HepG2 (cell line): ENCODE data around the gene MARS1. TPM values are rescaled to one million over a fixed set of nuclear protein-coding genes. Genes with fewer than 3 reads are reported as not detected.

Experiments used
- AGO2 ChIP-seq: fragments of 200-400 bp; formaldehyde crosslinking; optimal IDR thresholded peaks from 2 replicates; pipeline ENCODE3; 2017; ENCODE audit warnings: mild to moderate bottlenecking, low read depth, low read length, moderate library complexity
- FOXA3 ChIP-seq: IDR thresholded peaks from 2 replicates; pipeline ENCODE4 v1.6.1; 2016; ENCODE audit warnings: missing genetic modification reagents, missing compliant biosample characterization
- FUBP1 ChIP-seq: sonication (generic); formaldehyde crosslinking; IDR thresholded peaks from 2 replicates; pipeline ENCODE4 v1.5.1; 2020; ENCODE audit warnings: missing genetic modification reagents, mild to moderate bottlenecking, borderline replicate concordance
- KMT2B ChIP-seq: IDR thresholded peaks from 2 replicates; pipeline ENCODE4 v1.6.1; 2016; ENCODE audit warnings: missing genetic modification reagents, missing compliant biosample characterization
- MTA1 ChIP-seq: sonication (generic); formaldehyde crosslinking; IDR thresholded peaks from 2 replicates; pipeline ENCODE4 v1.4.0; 2020; ENCODE audit warnings: missing genetic modification reagents, mild to moderate bottlenecking, borderline replicate concordance
- NR3C1 ChIP-seq: sonication (generic); formaldehyde crosslinking; IDR thresholded peaks from 2 replicates; pipeline ENCODE4 v1.4.0; 2020; ENCODE audit warnings: missing genetic modification reagents
- PCBP1 ChIP-seq: fragments of 200-400 bp; formaldehyde crosslinking; IDR thresholded peaks from 2 replicates; pipeline ENCODE4 v1.6.1; 2017; ENCODE audit warnings: mild to moderate bottlenecking, low read depth, low read length, borderline replicate concordance
- PHB2 ChIP-seq: fragments of 450-650 bp; IDR thresholded peaks from 2 replicates; pipeline ENCODE4 v1.6.1; 2018; ENCODE audit not compliant: partially characterized antibody
- POLR2A ChIP-seq, 2 experiments: IDR thresholded peaks; 2 replicates each; pipeline ENCODE4 v1.6.1; 2011; ENCODE audit warnings: low read depth in 2 of 2, low read length in 2 of 2, mild to moderate bottlenecking in 1 of 2, moderate library complexity in 1 of 2; ENCODE audit not compliant: insufficient read depth in 1 of 2
- POLR2G ChIP-seq: fragments of 200-400 bp; formaldehyde crosslinking; IDR thresholded peaks from 2 replicates; pipeline ENCODE4 v1.6.1; 2018; ENCODE audit warnings: mild to moderate bottlenecking, low read depth, low read length, moderate library complexity
- PREB ChIP-seq: sonication (generic); formaldehyde crosslinking; IDR thresholded peaks from 2 replicates; pipeline ENCODE4 v1.4.0; 2020; ENCODE audit warnings: missing genetic modification reagents
- PTBP1 ChIP-seq: fragments of 200-400 bp; formaldehyde crosslinking; IDR thresholded peaks from 2 replicates; pipeline ENCODE4 v1.6.1; 2018; ENCODE audit warnings: low read length, low read depth; ENCODE audit not compliant: poor library complexity, severe bottlenecking
- RBFOX2 ChIP-seq: fragments of 200-400 bp; formaldehyde crosslinking; IDR thresholded peaks from 2 replicates; pipeline ENCODE4 v1.6.1; 2017; ENCODE audit warnings: low read depth, mild to moderate bottlenecking, low read length
- SMARCE1 ChIP-seq: fragments of 450-650 bp; IDR thresholded peaks from 2 replicates; pipeline ENCODE4 v1.6.1; 2017; ENCODE audit warnings: borderline replicate concordance
- TFAP4 ChIP-seq: sonication (generic); IDR thresholded peaks from 2 replicates; pipeline ENCODE4 v1.6.1; 2016; ENCODE audit warnings: low read depth, borderline replicate concordance
- TP53 ChIP-seq: sonication (generic); formaldehyde crosslinking; conservative IDR thresholded peaks from 2 replicates; pipeline ENCODE4 v1.4.0; 2020; ENCODE audit warnings: missing genetic modification reagents
- ZBTB7A ChIP-seq: sonication (generic); formaldehyde crosslinking; IDR thresholded peaks from 2 replicates; pipeline ENCODE4 v1.8.0; 2022; ENCODE audit warnings: mild to moderate bottlenecking, missing genetic modification reagents
- ZC3H13 ChIP-seq: sonication (generic); formaldehyde crosslinking; IDR thresholded peaks from 2 replicates; pipeline ENCODE4 v1.8.1; 2023; ENCODE audit warnings: mild to moderate bottlenecking, missing genetic modification reagents, moderate library complexity
- ZNF512 ChIP-seq: sonication (generic); formaldehyde crosslinking; IDR thresholded peaks from 2 replicates; pipeline ENCODE4 v1.4.0; 2020; ENCODE audit warnings: mild to moderate bottlenecking, missing genetic modification reagents
- ZNF574 ChIP-seq: sonication (generic); formaldehyde crosslinking; IDR thresholded peaks from 2 replicates; pipeline ENCODE4 v1.4.0; 2020; ENCODE audit warnings: missing genetic modification reagents
- ZNF724P ChIP-seq: sonication (generic); formaldehyde crosslinking; IDR thresholded peaks from 2 replicates; pipeline ENCODE4 v1.8.0; 2022; ENCODE audit warnings: missing genetic modification reagents, borderline replicate concordance
- ZNF776 ChIP-seq: sonication (generic); formaldehyde crosslinking; IDR thresholded peaks from 2 replicates; pipeline ENCODE4 v1.4.0; 2020; ENCODE audit warnings: mild to moderate bottlenecking, missing genetic modification reagents
- ZZZ3 ChIP-seq: sonication (generic); formaldehyde crosslinking; IDR thresholded peaks from 2 replicates; pipeline ENCODE4 v1.4.0; 2020; ENCODE audit warnings: missing genetic modification reagents, mild to moderate bottlenecking, borderline replicate concordance
- polyA plus RNA-seq, 8 experiments: library from polyadenylated mRNA; depleted of rRNA in 3 of 8; stranded (reverse) in 7 of 8; unstranded in 1 of 8; fragments of >200 nt; fragmentation: Illumina TruSeq in 4 of 8; extraction: Trizol in 4 of 8; gene quantifications; 2 replicates each; pipeline versions ENCODE4 v1.2.1 to v1.2.3, GENCODE V29; 2011 to 2016; ENCODE audit warnings: low read depth in 4 of 8, missing spikeins in 1 of 8, mixed read lengths in 1 of 8; ENCODE audit not compliant: insufficient read depth in 1 of 8
- total RNA-seq, 5 experiments: library from RNA; depleted of rRNA; stranded (reverse); fragments of >200 nt; fragmentation: Illumina TruSeq; extraction: Trizol; gene quantifications; 2 replicates each; pipeline ENCODE4 v1.2.3, GENCODE V29; 2016; ENCODE audit warnings: low read depth in 1 of 5

Gene MARS1
- total and polyA plus RNA-seq, 2 of the 13 experiments (the other 11 are each of a cell fraction or from before 2014, with no cell fraction given): 115 to 181 TPM

GRCh38 chr12:57514720-57515407, 27.0 kb downstream of the MARS1 start (continued):
- TF ChIP-seq ZZZ3 (CRISPR knock-in tag) (no peak), POLR2G (peak; percentile 46; the same call in 1 of the 2 replicates), FOXA3 (CRISPR knock-in tag) (no peak), POLR2A (IDR thresholded peaks at IDR 0.05; ENCODE audit: insufficient read depth in 1 of 2, low read depth in 2 of 2, low read length in 2 of 2) (peak in 1 of 2 experiments; percentile 55; a peak in 2 of 4 replicates), ZNF512 (CRISPR knock-in tag) (no peak), SMARCE1 (no peak), TP53 (no peak), AGO2 (no peak), ZNF724P (no peak), ZBTB7A (CRISPR knock-in tag) (no peak), PCBP1 (no peak), TFAP4 (no peak), KMT2B (CRISPR knock-in tag) (no peak), RBFOX2 (peak; percentile 54), MTA1 (CRISPR knock-in tag) (no peak), ZNF574 (no peak), FUBP1 (no peak), PREB (no peak), ZC3H13 (CRISPR knock-in tag) (peak; percentile 82), PHB2 (no peak), ZNF776 (CRISPR knock-in tag) (no peak), NR3C1 (CRISPR knock-in tag) (no peak), PTBP1 (no peak)
